ENCODE measurements around the gene MOB1A.

MOB1A gene

GRCh38 chr2:74111380-74111779 is 67.3 kb downstream of the MOB1A start:
- no peak overlapping the region for H3K4me3 ChIP-seq (ENCODE audit: low read depth, low read length)
- TF ChIP-seq CTCF (IDR thresholded peaks at IDR 0.05; ENCODE audit: insufficient read depth, low read length, missing control alignments): no peak
- POLR2A ChIA-PET: interaction anchor here (1.5 kb wide), 1 partner anchor 9 kb away, joined by 3 read pairs; no protein-coding TSS in a partner anchor
- no peak for DNase-seq (ENCODE audit: low read depth, low spot score)
- CTCF ChIA-PET: interaction anchor here (1.6 to 3.2 kb wide), 2 partner anchors 9 to 285 kb away, joined by 4 to 17 read pairs; no protein-coding TSS in a partner anchor

- TF ChIP-seq CTCF (IDR thresholded peaks at IDR 0.05; ENCODE audit: insufficient read depth, low read length, missing control alignments): no peak
- no peak overlapping the region for H3K4me3 ChIP-seq (ENCODE audit: low read depth, low read length)
- ChIA-PET CTCF (interaction anchor here (1.2 to 3.2 kb wide), 2 partner anchors 9 to 10 kb away, joined by 3 to 17 read pairs; no protein-coding TSS in a partner anchor), POLR2A (interaction anchor here (1.5 kb wide), 1 partner anchor 10 kb away, joined by 3 read pairs; no protein-coding TSS in a partner anchor)
- DNase-seq (ENCODE audit: low read depth, low spot score): no peak
Observed at GRCh38 chr2:74110537-74110936, 68.1 kb downstream of the MOB1A start.

- DNase-seq (ENCODE audit: low read depth, low spot score): no peak
- no peak overlapping the region for H3K4me3 ChIP-seq (ENCODE audit: low read depth, low read length)
- ChIA-PET CTCF (interaction anchor here (1.2 to 3.2 kb wide), 2 partner anchors 8 to 11 kb away, joined by 3 to 17 read pairs; no protein-coding TSS in a partner anchor), POLR2A (no interaction called here)
- TF ChIP-seq CTCF (IDR thresholded peaks at IDR 0.05; ENCODE audit: insufficient read depth, low read length, missing control alignments): no peak
Observed at GRCh38 chr2:74109551-74109950, 69.1 kb downstream of the MOB1A start.

- no peak for TF ChIP-seq CTCF (IDR thresholded peaks at IDR 0.05; ENCODE audit: insufficient read depth, low read length, missing control alignments)
- ChIA-PET POLR2A (no interaction called here), CTCF (interaction anchor here (3.6 to 6.3 kb wide), 2 partner anchors 13 to 282 kb away, joined by 19 to 66 read pairs; partner anchors contain the start of gene STAMBP)
- no peak for DNase-seq (ENCODE audit: low read depth, low spot score)
- H3K4me3 ChIP-seq (ENCODE audit: low read depth, low read length): no peak overlapping the region
Observed at GRCh38 chr2:74107071-74107470, 71.6 kb downstream of the MOB1A start.

GRCh38 chr2:74105413-74105812 is 73.3 kb downstream of the MOB1A start:
- POLR2A ChIA-PET: no interaction called here
- no peak overlapping the region for H3K4me3 ChIP-seq (ENCODE audit: low read depth, low read length)
- CTCF ChIA-PET: interaction anchor here (0.7 to 6.3 kb wide), 4 partner anchors 15 to 280 kb away, joined by 3 to 66 read pairs (median 13); partner anchors contain the start of gene STAMBP
- no peak for TF ChIP-seq CTCF (IDR thresholded peaks at IDR 0.05; ENCODE audit: insufficient read depth, low read length, missing control alignments)
- no peak for DNase-seq (ENCODE audit: low read depth, low spot score)

GRCh38 chr2:74104839-74105238 is 73.8 kb downstream of the MOB1A start:
- CTCF ChIA-PET: interaction anchor here (0.7 to 6.3 kb wide), 4 partner anchors 16 to 279 kb away, joined by 3 to 66 read pairs (median 6); partner anchors contain the start of gene STAMBP
- DNase-seq (ENCODE audit: low read depth, low spot score): no peak
- POLR2A ChIA-PET: no interaction called here
- H3K4me3 ChIP-seq (ENCODE audit: low read depth, low read length): no peak overlapping the region
- no peak for TF ChIP-seq CTCF (IDR thresholded peaks at IDR 0.05; ENCODE audit: insufficient read depth, low read length, missing control alignments)

All from AG04449 (cell line).